ENCODE data around the gene NEUROG3. TPM values are rescaled to one million over a fixed set of nuclear protein-coding genes. Genes with fewer than 3 reads are reported as not detected.
"Not testable (repeated sequence)": the region's sequence is repeated elsewhere in the genome, so short reads cannot be mapped to it uniquely, and the experiment has no call there.

The NEUROG3 gene
- total RNA-seq, 1 donor from 2014 or later = not detected

GRCh38 chr10:69538461-69538860 lies 34.8 kb downstream of the NEUROG3 start:
- Mint-ChIP-seq H3K27ac (ENCODE audit: unreplicated experiment) (no peak overlapping the region), H3K4me1 (ENCODE audit: low read depth, unreplicated experiment) (no peaks in the 10 kb centered on the region), H3K36me3 (ENCODE audit: unreplicated experiment) (peaks cover 34% of the 10 kb centered on the region), H3K9me3 (ENCODE audit: unreplicated experiment) (peaks cover 22% of the 10 kb centered on the region), H3K4me3 (ENCODE audit: unreplicated experiment) (no peak overlapping the region), H3K27me3 (ENCODE audit: unreplicated experiment) (peaks cover 2% of the 10 kb centered on the region)
- TF ChIP-seq CTCF (IDR thresholded peaks at IDR 0.05; ENCODE audit: partially characterized antibody, unreplicated experiment) = no peak
- DNase-seq = no peak

- no peak for TF ChIP-seq CTCF (IDR thresholded peaks at IDR 0.05; ENCODE audit: partially characterized antibody, unreplicated experiment)
- no peaks in the 10 kb centered on the region for H3K4me1 Mint-ChIP-seq (ENCODE audit: low read depth, unreplicated experiment)
- H3K36me3 Mint-ChIP-seq (ENCODE audit: unreplicated experiment) = peaks cover 40% of the 10 kb centered on the region
- H3K27ac Mint-ChIP-seq (ENCODE audit: unreplicated experiment) = no peak overlapping the region
- DNase-seq = no peak
- no peak overlapping the region for H3K4me3 Mint-ChIP-seq (ENCODE audit: unreplicated experiment)
- H3K27me3 Mint-ChIP-seq (ENCODE audit: unreplicated experiment) = peaks cover 2% of the 10 kb centered on the region
- peaks cover 22% of the 10 kb centered on the region for H3K9me3 Mint-ChIP-seq (ENCODE audit: unreplicated experiment)
Measured at GRCh38 chr10:69537449-69537848, 35.8 kb downstream of the NEUROG3 start.

GRCh38 chr10:69536521-69536920 lies 36.7 kb downstream of the NEUROG3 start:
- not testable (repeated sequence) for DNase-seq; H3K4me1 Mint-ChIP-seq (ENCODE audit: low read depth, unreplicated experiment); H3K4me3 Mint-ChIP-seq (ENCODE audit: unreplicated experiment); H3K27me3 Mint-ChIP-seq (ENCODE audit: unreplicated experiment); H3K27ac Mint-ChIP-seq (ENCODE audit: unreplicated experiment)
- Mint-ChIP-seq H3K9me3 (ENCODE audit: unreplicated experiment) (peaks cover 14% of the 10 kb centered on the region), H3K36me3 (ENCODE audit: unreplicated experiment) (peaks cover 41% of the 10 kb centered on the region)

GRCh38 chr10:69533658-69534057 lies 39.6 kb downstream of the NEUROG3 start:
- Mint-ChIP-seq H3K9me3 (ENCODE audit: unreplicated experiment) (peaks cover 6% of the 10 kb centered on the region), H3K27ac (ENCODE audit: unreplicated experiment) (no peak overlapping the region), H3K4me3 (ENCODE audit: unreplicated experiment) (no peak overlapping the region), H3K27me3 (ENCODE audit: unreplicated experiment) (peaks cover 2% of the 10 kb centered on the region), H3K4me1 (ENCODE audit: low read depth, unreplicated experiment) (no peaks in the 10 kb centered on the region), H3K36me3 (ENCODE audit: unreplicated experiment) (peaks cover 25% of the 10 kb centered on the region)
- DNase-seq = no peak
- TF ChIP-seq CTCF (IDR thresholded peaks at IDR 0.05; ENCODE audit: partially characterized antibody, unreplicated experiment) = no peak

GRCh38 chr10:69527961-69528360 lies 45.3 kb downstream of the NEUROG3 start:
- no peak for TF ChIP-seq CTCF (IDR thresholded peaks at IDR 0.05; ENCODE audit: partially characterized antibody, unreplicated experiment)
- H3K36me3 Mint-ChIP-seq (ENCODE audit: unreplicated experiment) = peaks cover 17% of the 10 kb centered on the region
- H3K27ac Mint-ChIP-seq (ENCODE audit: unreplicated experiment) = no peak overlapping the region
- H3K27me3 Mint-ChIP-seq (ENCODE audit: unreplicated experiment) = no peaks in the 10 kb centered on the region
- peaks cover 3% of the 10 kb centered on the region for H3K9me3 Mint-ChIP-seq (ENCODE audit: unreplicated experiment)
- DNase-seq = no peak
- H3K4me3 Mint-ChIP-seq (ENCODE audit: unreplicated experiment) = no peak overlapping the region
- H3K4me1 Mint-ChIP-seq (ENCODE audit: low read depth, unreplicated experiment) = no peaks in the 10 kb centered on the region

Other genes with a start within 250 kb of the NEUROG3 start
- gene TACR2, start 156.5 kb downstream of the NEUROG3 start, total RNA-seq (ENCODE audit: unreplicated experiment) = not detected
- gene TSPAN15, start 122.0 kb downstream of the NEUROG3 start, total RNA-seq (ENCODE audit: unreplicated experiment) = 49.8 TPM
- gene FAM241B, start 56.8 kb upstream of the NEUROG3 start, total RNA-seq (ENCODE audit: unreplicated experiment) = 50.1 TPM
- 8.5 TPM for gene COL13A1, start 228.5 kb upstream of the NEUROG3 start, total RNA-seq (ENCODE audit: unreplicated experiment)